NCI-H2081 treated with DMSO at 0.1 percent for 48 hours (cell line): ENCODE results near the gene DYSF.

Experiments used
- DNase-seq: peaks from one replicate; lab custom pipeline; 2025; lab: John Stamatoyannopoulos, UW

The DYSF gene

DNA sequence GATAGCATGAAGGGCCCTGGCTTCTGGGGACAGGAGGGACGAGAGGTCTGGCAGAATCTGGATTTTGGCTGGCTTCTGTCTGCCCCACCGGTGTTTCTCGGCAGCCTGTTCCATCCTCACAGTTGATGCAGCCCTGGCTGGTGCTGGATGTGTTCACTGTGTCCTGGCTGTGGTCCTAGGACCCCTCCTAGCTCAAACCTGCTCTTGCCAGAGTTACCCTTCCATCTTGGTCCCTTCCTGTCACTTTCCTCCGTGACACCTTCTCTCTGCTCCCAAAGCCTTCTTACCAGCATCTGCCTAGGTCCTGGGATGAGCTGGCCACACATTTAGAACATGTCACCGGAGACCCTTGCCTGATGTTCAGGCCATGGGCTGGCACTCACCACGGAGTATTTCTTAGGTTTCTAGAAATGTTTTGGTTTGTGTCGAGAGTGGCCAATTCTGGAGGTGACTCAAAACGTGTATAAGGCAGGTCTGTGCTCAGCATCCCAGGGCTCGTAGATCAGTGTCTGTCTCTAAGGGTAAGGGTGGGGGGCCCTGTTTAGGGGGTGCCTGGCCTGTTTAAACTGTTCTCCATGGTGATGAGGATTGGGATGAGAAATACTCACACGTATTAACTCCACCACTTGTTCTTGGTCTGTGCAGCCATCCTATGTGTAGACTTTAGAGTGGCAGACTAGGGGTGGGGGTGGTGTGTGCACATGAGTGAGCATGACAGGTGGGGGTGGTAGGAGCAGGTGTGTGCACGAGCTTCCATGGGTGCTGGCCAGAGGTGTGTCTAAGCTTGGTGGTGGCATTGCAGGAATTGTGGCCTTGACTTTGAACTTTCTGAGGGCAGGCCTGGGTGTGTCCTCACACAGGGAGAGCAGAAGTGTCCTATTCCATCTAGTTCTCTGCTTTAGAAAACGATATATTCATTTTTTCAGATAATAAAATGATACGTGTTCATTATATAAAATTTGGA is 162.7 kb downstream of the DYSF start:
- no peak for DNase-seq

DNA sequence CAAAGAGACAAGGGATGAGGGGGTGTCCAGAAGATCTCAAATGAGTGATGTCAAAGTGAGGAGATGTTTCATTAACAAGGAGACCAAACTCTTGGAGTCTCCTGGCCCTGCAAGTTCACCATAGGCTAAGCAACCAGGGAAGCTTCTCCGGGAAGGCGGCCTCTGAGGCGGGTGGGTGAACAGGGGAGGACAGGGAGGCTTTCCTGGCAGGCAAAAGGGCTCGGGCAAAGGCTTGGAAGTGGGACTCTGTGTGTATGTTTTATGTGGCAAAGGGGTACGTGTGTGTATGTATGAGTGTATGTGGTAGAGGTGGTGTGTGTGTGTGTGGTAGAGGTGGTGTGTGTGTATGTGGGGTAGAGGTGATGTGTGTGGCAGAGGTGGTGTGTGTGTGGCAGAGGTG is 163.9 kb downstream of the DYSF start:
- no peak for DNase-seq

DNA sequence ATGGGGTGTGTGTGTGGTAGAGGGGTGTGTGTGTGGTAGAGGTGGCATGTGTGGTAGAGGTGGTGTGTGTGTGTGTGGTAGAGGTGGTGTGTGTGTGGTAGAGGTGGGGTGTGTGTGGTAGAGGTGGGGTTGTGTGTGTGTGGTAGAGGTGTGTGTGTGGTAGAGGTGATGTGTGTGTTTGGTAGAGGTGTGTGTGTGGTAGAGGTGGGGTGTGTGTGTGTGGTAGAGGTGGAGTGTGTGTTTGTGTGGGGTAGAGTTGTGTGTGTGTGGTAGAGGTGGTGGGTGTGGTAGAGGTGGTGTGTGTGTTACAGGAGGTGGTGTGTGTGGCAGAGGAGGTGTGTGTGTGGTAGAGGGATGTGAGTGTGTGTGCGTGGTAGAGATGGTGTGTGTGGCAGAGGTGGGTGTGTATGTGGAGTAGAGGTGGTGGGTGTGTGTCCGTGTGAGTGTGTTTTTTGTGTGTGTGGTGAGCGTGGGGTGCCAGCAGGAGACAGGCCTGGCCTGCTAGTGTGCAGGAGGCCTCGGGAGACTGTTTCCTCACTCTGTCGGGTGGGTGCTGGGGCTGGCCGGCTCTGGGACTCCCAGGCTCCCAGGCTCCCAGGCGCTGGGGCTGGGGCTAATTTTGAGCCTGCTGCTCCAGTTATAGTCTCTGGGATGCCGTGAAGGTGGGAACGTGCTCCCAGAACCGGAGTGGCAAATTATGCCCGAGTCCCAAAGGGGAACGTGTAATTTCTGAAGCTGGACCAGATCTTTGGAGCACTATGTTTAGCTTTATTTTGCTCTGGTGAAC is 165.2 kb downstream of the DYSF start:
- no peak for DNase-seq

DNA sequence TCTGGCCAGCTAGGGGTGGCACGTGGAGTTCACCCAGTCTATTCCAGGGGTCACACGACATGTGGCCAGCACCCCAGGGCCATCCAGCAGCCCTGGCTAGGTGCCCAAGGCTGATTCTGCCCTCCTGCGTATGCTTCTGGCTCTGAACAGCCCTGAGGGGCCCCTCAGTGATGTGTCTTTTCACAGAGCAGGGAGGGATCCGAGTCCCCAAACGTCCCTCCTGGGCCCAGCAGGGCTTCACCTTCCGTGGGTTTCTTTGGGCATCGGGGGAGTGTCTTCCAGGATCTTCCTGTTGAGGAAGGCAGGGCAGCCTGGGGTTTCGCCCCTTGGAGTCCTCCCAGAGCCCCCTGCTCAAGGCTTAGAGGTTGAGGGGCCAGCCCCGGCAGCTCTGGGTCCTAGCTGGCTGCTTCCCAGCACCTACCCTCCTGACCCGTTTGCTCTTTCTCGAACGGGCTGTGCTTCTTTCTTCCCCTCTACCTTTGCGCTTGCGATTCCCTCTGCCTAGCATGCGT is 165.9 kb downstream of the DYSF start:
- DNase-seq: no peak

DNA sequence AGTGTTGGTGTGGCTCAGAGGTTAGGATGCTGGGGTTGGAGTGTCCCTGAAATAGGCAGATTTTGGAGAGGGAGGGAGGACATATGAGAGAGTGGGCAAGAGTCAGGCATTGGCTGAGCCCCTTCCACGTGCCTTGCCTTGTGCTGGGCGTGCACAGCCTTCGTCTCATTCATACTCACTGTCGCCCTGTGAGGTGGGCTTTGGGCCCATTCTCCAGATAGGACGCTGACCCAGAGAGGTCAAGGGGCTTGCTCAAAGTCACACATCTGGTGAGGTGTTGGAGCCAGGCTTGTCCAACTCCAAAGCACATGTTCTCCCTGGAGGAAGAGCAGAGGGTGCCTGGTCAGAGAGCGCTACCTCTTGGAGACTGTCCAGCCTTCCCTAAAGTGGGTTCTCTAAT is 166.8 kb downstream of the DYSF start:
- no peak for DNase-seq

DNA sequence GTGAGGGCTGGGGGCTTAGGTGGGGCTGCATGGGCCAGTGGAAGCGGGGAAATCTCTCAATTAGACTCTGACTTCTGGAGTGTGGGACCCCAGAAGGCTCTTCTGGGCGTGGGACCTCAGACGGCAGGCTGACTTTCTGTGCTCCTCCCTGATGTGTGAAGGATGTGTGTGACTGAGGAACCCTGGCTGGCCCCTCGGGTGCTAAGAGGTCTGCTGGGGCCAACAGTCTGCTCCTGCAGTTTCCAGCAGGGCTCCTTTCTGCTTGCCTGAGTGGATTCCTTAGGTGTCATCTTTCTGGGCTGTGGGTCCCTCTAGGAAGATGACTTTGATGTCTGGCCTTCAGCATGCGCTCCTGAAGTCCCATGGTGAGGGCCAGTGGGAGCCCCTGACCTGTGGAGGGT is 167.5 kb downstream of the DYSF start:
- no peak for DNase-seq

DNA sequence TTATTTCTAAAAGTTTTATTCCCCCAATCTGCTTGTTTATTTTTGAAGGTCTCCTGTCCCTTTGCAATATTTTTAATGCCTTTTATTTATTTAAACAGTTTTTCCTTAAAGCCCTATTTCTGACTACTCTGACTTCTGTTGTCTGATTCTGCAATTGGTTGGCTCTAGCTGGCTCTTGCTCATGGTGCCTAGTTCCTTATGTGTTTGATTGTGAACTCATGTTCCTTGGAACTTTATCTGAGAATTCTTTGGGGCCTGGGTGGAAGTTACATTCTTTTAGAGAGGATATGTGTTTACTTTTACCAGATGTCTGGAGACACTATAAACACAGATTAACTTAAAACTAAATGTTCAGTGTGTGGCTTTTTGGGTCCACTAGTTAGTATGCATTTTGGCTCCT is 175.9 kb downstream of the DYSF start:
- no peak for DNase-seq

DNA sequence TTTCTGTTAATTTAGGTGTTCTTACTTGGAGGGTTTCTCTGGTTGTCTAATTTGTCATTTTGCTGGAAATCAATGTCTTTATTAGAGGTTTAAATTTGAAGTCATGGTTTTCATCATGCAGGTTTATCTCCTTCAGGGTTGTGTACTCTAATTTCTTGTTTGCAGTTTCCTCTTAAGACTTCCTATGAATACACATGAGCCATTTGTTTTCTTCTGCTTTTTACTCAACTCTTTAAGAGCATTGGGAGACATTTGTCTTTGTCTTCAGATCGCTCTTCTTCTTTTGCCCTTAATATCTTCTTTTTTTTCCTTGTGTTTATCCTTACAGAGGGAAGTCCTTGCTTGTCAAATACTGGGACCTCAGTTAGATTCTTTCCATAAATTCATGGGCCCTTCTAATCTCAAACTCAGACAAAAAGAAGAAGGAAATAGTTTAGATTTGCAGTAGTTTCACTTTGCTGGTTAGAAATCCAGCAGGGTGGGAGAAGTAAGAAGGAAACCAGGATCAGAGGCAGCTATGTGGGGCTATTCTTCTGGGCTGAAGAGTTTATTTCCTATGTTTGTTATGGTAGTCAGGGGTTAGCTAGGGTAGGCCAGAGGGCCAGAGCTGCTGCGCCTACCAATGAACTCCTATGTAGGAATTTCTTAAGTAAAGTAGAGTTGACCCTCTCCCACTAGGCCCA is 176.6 kb downstream of the DYSF start:
- DNase-seq: no peak

DNA sequence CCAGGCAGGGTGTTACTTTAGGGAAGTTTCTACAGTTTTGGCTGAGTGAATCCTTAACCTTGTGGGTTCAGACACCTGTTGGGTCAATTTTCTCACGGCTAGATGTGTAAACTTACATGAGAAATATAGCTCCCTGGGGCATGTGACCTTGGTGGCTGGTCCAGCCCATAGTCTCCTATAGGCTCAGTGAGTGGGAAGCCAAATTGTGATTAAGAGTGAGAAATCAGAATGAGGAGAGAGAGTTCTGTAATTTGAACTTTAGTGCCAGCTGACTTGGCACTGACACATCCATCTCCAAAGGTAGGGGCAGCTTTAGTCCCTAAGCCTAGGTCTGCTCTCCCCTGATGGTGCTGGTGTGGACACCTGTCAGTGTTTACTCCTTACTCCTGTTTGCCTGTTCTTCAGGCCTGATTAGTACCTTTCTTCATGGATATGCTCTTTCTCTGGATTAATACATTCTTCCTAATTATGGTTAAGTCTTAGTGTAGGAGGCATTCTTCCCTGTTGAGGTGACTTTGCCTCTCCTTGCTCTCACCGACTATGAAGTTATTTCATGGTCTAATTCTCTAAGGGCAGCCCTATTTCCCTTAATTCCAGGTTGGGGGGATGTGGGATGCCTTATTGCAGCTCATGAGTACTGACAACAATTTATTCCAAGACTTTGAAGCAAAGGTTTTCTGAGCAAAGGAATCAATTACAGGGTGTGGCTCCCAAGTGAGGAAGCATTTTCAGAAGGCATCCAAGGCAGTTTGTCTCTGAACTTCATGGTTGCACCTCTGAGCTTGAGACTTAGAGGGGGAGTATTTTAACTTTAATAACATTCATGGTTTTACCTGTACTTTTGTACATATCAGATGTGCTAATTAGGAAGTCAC is 177.3 kb downstream of the DYSF start:
- DNase-seq: no peak

DNA sequence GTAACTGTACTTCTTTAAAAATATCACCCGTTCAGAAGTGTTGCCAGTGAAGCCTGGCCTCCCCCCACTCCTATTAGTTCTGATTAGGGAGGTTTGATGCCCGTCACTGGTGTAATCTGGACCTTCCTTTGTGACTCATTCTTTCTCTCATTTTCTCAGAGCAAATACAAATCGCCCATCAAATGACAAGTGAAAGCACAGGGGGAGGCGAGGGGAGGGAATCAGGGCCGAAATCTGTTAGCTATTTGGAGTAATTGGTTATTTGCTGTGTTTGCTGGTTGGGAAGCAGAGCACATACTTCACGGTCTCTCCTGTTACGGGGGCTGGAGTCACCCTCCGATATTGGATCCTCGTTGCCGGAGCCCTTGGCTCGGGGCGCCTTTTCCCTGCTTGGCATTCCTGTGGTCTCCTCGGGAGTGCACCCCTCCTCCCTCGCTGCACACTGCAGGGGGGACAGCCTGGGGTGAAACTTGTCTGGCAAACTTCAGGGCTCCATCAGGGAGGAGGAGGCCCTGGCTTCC is 178.1 kb downstream of the DYSF start:
- no peak for DNase-seq

DNA sequence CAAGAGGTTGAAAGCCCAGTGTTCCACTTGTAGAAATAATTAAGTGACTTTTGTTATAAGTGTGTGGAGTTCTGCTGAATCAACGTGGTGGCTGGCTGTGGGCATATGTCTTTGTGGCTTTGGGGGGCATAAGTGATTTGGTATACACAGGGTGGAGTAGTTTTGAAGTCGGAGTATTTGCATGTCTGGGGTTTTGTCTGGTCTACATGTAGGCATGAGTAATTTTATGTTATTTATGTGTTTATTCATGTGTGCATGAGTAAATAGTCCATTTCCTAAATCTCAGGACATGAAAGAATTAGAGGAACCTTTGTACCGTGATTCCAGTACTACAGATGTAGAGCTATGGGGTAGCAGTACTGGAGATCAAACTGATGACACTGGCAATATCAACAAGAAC is 179.7 kb downstream of the DYSF start:
- DNase-seq: no peak

DNA sequence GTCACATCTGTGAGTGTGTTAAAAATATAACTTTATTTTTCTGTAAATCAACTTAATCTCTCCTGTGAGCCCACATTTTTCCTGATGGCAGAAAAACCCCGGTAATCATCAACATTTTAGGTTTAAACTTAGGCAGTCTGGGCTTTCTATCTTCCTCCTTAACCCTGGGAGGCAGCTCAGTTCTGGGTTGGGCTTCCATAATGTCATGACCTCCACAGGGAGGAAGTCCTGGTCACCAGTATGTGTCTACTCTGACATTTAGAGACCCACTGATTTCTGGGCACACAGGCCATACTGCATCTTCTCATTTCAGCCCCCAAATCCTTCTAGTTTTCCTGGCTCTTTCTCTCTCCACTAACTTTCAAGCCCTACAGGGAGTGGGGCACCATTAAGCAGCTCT is 181.2 kb downstream of the DYSF start:
- no peak for DNase-seq

DNA sequence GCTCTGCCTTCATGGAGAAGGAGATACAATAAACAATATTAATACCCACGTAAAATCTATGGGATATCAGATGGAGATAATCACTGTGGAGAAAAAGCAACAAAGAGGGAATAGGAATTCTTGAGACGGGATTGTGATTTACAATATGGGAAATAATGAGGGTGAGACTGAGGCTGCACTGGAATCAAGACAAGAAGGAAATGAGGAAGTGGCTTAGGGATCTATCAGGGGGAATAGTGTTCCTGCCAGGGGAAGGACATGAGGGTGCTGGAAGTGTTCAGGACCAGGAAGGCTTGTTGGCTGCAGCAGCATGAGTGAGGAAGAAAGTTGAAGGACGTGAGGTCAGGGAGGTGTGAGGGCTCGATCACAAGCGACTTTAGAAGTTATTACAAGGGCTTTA is 182.4 kb downstream of the DYSF start:
- no peak for DNase-seq

DNA sequence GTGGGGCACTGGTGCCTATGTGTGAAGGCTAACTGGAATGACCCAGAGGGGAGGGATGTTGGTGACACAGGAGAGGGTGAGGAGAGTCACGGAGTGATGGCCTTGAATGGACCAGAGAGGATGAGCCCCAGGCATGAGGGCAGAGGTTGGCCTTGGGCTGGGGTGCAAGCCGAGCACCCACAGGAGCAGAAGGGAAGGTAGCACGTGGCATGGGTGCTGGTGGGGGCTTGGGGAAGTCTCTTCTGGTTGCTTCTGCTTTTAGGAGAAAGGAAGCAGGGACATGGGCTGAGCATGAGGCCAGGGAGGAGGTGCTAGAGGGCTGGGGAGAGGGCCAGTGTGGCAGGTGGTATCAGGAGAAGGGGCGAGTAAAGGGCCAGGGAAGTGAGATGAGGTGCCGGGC is 183.8 kb downstream of the DYSF start:
- no peak for DNase-seq

DNA sequence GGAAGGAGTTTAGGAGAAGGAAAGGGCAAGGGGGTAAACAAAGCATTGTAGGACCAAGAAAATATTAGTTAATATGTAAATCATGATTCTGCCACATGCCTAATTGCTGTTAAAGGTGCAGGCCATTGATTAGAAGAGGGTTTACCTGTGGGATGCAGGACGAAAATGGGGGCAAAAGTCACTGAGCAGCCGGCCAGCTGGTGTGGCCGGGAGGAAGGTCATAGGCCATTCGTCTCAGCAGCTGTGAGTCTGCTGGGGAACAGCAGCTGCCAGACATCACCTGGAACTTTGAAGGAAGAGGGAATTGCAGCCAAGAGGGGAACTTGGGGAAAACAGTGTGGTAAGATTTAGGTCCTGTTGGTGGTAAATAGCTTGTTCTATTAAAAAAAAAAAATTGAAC is 184.4 kb downstream of the DYSF start:
- DNase-seq: no peak

DNA sequence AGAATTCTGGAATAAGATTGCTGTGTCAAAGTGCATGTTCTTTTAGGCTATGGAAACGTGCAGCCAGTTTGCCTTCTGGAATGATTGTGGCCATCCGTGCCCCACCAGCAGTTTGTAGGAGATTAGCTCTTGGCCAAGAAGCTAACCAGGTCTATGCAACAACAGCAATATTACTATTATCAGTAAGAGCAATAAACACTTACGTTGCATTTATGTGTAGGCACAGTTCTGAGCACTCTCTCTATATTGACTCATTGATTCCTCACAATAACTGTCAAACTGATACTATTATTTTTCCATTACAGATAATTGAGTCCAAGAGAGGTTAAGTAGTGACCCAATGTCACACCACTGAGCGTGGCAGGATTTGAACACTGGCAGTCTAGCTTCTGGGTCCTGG is 186.4 kb downstream of the DYSF start:
- DNase-seq: no peak

DNA sequence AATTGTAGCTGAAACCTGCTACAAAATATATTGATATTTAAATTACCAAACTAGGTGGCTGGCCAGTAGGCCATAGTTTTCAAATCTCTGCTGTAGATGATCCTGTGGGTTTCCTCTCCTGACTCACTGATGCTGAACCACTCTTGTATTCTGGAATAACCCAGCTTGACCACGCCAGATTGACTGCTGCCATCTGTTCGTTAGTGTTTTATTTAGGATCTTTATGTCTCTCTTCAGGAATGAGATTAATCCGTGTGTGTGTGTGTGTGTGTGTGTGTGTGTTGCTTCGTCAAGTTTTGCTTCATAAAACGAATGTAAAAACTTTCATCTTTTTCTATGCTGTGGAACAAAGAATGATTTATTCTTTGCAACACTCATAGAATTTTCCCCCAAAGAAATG is 187.1 kb downstream of the DYSF start:
- DNase-seq: no peak

DNA sequence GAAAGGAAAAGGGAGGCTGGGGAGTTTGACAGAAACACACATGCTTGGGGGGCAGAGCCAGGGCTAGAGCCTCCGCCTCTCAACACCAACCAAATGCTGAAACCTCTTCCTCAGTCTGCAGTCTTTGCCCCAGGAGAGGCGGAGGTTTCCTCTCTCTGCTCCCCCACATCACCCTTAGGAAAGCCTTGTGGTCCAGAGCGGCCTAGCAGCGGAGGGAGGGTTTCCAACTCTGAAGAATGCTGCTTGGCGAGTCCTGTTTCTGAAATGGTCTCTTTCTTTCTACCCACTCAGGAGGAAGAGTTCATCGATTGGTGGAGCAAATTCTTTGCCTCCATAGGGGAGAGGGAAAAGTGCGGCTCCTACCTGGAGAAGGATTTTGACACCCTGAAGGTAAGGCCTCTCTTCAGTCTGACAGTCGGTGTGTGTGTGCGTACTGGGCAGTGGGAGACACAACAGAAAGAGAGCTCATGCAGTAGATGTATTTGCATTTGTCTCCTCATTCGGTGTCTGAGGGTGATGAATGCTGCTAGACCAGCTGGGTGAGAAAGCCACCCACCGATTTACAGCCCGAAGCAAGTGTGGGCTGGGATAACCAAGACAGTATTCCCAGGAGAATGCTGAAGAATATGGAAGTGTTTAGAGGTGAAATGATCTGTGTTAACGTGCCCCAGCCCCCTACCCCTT is 190.5 kb downstream of the DYSF start:
- DNase-seq: no peak

DNA sequence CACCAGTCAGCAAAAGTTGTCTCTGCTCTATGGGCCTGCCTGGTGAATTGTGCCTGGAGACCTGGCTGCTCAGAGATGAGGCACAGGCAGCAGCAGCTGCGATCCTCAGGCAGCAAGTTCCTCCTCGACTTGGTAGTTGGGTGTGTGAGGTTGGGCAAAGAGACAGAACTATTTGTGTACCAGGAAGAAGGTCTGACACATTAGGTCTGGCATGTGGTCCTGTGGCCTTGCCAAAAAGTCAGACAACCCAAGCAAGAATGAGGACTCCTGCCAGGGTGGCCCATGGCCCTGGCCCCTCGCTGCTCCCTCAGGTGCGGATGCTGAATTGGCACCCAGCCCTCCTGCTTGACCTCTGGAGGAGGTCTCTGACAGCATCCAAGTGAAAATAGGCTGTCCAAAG is 192.7 kb downstream of the DYSF start:
- DNase-seq: no peak

DNA sequence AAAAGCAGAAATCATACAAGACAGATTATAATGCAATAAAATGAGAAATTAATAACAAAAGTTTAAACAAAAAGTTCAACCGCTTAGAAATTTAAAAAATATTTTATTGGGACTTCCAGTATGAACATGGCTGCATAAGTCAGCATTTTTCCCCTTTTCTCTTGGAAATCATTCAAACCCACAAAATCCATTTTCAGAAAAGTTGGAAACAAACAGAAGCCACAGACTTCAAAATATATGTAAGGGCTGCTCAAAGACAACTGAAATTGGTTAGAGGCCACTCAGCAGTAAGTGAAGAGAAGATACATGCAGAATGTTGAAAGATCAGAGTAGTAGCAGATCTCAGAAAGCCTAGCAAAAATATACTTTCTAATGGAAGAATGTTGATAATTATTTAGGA is 194.0 kb downstream of the DYSF start:
- no peak for DNase-seq

DNA sequence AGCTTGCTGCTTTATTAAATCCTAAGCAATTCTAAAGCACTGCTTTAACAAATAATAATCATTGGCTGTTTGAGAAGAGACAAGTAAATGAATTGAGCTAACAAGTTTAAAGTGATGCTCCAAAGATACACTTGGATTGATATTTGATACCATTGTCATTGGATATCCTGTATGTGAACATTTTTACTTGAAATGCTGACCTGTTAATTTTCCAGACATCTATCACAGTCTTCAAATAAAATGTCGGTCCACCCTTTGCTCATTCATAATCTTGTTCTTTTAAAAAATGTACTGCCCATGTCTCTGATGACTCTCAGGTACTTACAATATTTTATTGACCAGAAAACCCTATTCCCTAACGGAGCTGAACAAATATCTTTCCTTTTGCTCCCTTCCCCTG is 202.1 kb downstream of the DYSF start:
- no peak for DNase-seq
